ENCODE measurements around the gene DIPK1B.

Gene DIPK1B

GRCh38 chr9:136674786-136675349 lies 37.5 kb upstream of the DIPK1B start:
- H3K4me3 ChIP-seq (replicated peaks; ENCODE audit: low read depth, low read length): no peak overlapping the region
- TF ChIP-seq CTCF (IDR thresholded peaks at IDR 0.05; ENCODE audit: low read length, missing control alignments): no peak
- DNase-seq (ENCODE audit: low read depth): peak; percentile 38

GRCh38 chr9:136675477-136676296 lies 36.7 kb upstream of the DIPK1B start:
- no peak for TF ChIP-seq CTCF (IDR thresholded peaks at IDR 0.05; ENCODE audit: low read length, missing control alignments)
- no peak for DNase-seq (ENCODE audit: low read depth)
- no peak overlapping the region for H3K4me3 ChIP-seq (replicated peaks; ENCODE audit: low read depth, low read length)

GRCh38 chr9:136676297-136676794 lies 36.0 kb upstream of the DIPK1B start:
- H3K4me3 ChIP-seq (replicated peaks; ENCODE audit: low read depth, low read length): no peak overlapping the region
- TF ChIP-seq CTCF (IDR thresholded peaks at IDR 0.05; ENCODE audit: low read length, missing control alignments): no peak

GRCh38 chr9:136676920-136677686 lies 35.3 kb upstream of the DIPK1B start:
- no peak overlapping the region for H3K4me3 ChIP-seq (replicated peaks; ENCODE audit: low read depth, low read length)
- no peak for TF ChIP-seq CTCF (IDR thresholded peaks at IDR 0.05; ENCODE audit: low read length, missing control alignments)
- DNase-seq (ENCODE audit: low read depth): no peak

More at GRCh38 chr9:136676297-136676794, 36.0 kb upstream of the DIPK1B start:
- no peak for DNase-seq (ENCODE audit: low read depth)

- no peak for DNase-seq (ENCODE audit: low read depth)
- TF ChIP-seq CTCF (IDR thresholded peaks at IDR 0.05; ENCODE audit: low read length, missing control alignments): no peak
These were observed 34.3 kb upstream of the DIPK1B start for GRCh38 chr9:136678034-136678433.

GRCh38 chr9:136678624-136679023 lies 33.7 kb upstream of the DIPK1B start:
- H3K4me3 ChIP-seq (replicated peaks; ENCODE audit: low read depth, low read length): no peak overlapping the region
- DNase-seq (ENCODE audit: low read depth): no peak
- TF ChIP-seq CTCF (IDR thresholded peaks at IDR 0.05; ENCODE audit: low read length, missing control alignments): no peak

More at GRCh38 chr9:136678034-136678433, 34.3 kb upstream of the DIPK1B start:
- H3K4me3 ChIP-seq (replicated peaks; ENCODE audit: low read depth, low read length): no peak overlapping the region

Data from fibroblast of pulmonary artery (primary cell).